Mesendoderm (in vitro differentiated cells): ENCODE data around the gene CBX2. TPM values are rescaled to one million over a fixed set of nuclear protein-coding genes. Genes with fewer than 3 reads are reported as not detected.

Experiments used
- DNase-seq: peaks from one replicate; pipeline ENCODE4 v3.0.0; 2013
- H2AK5ac ChIP-seq: 2 replicates; pipeline ENCODE4 v1.6.1; 2013; ENCODE audit warnings: low read length, inconsistent platforms
- H2BK120ac ChIP-seq: 2 replicates; pipeline ENCODE4 v1.6.1; 2013; ENCODE audit warnings: low read depth, mild to moderate bottlenecking, low read length, moderate library complexity, mixed read lengths
- H2BK15ac ChIP-seq: replicated peaks from 2 replicates; pipeline ENCODE4 v1.6.1; 2013; ENCODE audit warnings: low read depth, mild to moderate bottlenecking, moderate library complexity
- H2BK5ac ChIP-seq: 2 replicates; pipeline ENCODE4 v1.6.1; 2013; ENCODE audit warnings: low read length, inconsistent platforms
- H3K18ac ChIP-seq: 2 replicates; pipeline ENCODE4 v1.6.1; 2013; ENCODE audit warnings: mild to moderate bottlenecking, low read length, mixed read lengths
- H3K23ac ChIP-seq: one replicate; pipeline ENCODE4 v1.6.1; 2013; ENCODE audit warnings: low read length
- H3K27ac ChIP-seq: 2 replicates; pipeline ENCODE4 v1.5.1; 2013; ENCODE audit warnings: low read depth, mild to moderate bottlenecking, inconsistent platforms, low read length, moderate library complexity
- H3K27me3 ChIP-seq: 2 replicates; pipeline ENCODE4 v1.6.1; 2013; ENCODE audit warnings: low read length, control low read depth, mild to moderate bottlenecking, inconsistent platforms; ENCODE audit not compliant: insufficient read depth, poor library complexity
- H3K36me3 ChIP-seq: 2 replicates; pipeline ENCODE4 v1.6.1; 2013; ENCODE audit warnings: low read length, inconsistent platforms; ENCODE audit not compliant: control insufficient read depth, insufficient read depth
- H3K4ac ChIP-seq: one replicate; pipeline ENCODE4 v1.6.1; 2013; ENCODE audit warnings: low read depth, mild to moderate bottlenecking, low read length, moderate library complexity
- H3K4me1 ChIP-seq: 2 replicates; pipeline ENCODE4 v1.6.1; 2013; ENCODE audit warnings: low read depth, low read length, inconsistent platforms; ENCODE audit not compliant: control insufficient read depth
- H3K4me2 ChIP-seq: 2 replicates; pipeline ENCODE4 v1.6.1; 2013; ENCODE audit warnings: low read length
- H3K4me3 ChIP-seq: 2 replicates; pipeline ENCODE4 v1.5.1; 2013; ENCODE audit warnings: mild to moderate bottlenecking, low read length
- H3K56ac ChIP-seq: one replicate; pipeline ENCODE4 v1.6.1; 2013; ENCODE audit warnings: low read length
- H3K79me1 ChIP-seq: 2 replicates; pipeline ENCODE4 v1.6.1; 2013; ENCODE audit warnings: low read length, inconsistent platforms
- H3K79me2 ChIP-seq: 2 replicates; pipeline ENCODE4 v1.6.1; 2013; ENCODE audit warnings: mild to moderate bottlenecking, low read length; ENCODE audit not compliant: control insufficient read depth, insufficient read depth
- H3K9ac ChIP-seq: 2 replicates; pipeline ENCODE4 v1.6.1; 2013; ENCODE audit warnings: low read length, inconsistent platforms
- H4K5ac ChIP-seq: one replicate; pipeline ENCODE4 v1.6.1; 2013; ENCODE audit warnings: low read length
- H4K8ac ChIP-seq: one replicate; pipeline ENCODE4 v1.6.1; 2013; ENCODE audit warnings: low read depth, mild to moderate bottlenecking, control low read depth, low read length, moderate library complexity
- WGBS: extraction: QIAGEN DNeasy Blood & Tissue Kit; methylation state at CpG from one replicate; pipeline ENCODE4 v1.1.7; 2013; ENCODE audit warnings: low lambda C conversion rate, missing lambda C conversion rate; ENCODE audit not compliant: insufficient coverage; ENCODE audit errors: extremely low coverage; 5-methylcytosine and 5-hydroxymethylcytosine counted together
- polyA plus RNA-seq, 2 experiments: library from polyadenylated mRNA; stranded (reverse); fragments of 200-250 nt; gene quantifications; one replicate each; pipeline ENCODE4 v1.2.3, GENCODE V29; 2013

CBX2 gene
- polyA plus RNA-seq (2013, experiment 1 of 2): 25.1 TPM
- polyA plus RNA-seq (2013, experiment 2 of 2): 25.0 TPM

DNA sequence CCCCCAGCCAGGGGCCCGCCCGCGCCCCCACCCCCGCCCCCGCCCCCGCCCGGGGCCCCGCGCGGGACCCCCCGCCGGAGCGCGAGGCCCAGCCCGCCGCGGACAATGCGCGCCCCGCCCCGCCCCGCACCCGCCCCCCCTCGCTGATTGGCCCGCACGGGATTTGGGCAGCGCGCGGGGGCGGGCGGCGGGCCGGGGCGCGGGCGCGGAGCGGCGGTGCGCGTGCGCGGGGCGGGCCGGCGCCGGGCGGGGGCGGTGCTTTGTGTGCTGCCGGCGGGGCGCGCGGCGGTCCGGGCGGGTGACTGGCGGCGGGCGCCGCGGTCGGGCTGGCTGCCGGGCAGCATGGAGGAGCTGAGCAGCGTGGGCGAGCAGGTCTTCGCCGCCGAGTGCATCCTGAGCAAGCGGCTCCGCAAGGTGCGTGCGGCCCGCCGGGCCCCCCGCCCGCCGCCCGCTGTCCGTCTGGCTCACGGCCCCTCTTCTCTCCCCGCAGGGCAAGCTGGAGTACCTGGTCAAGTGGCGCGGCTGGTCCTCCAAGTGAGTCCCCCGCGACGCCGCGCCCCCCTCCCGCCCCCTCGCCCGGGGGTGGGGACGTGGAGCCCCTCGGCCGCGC is at the start of gene CBX2:
TSS of gene CBX2 (plus strand) at position 255 of the 610 bp plus-strand sequence. CDS start at position 343, 88 bp downstream.
- H4K5ac ChIP-seq: no peak within 1 kb of the TSS
- peaks cover 6% of the 10 kb centered on the region for H3K4me1 ChIP-seq
- H3K56ac ChIP-seq: peak within 1 kb of the TSS; percentile 88
- H3K23ac ChIP-seq: no peak within 1 kb of the TSS
- H3K27me3 ChIP-seq: no peaks in the 10 kb centered on the region
- H3K79me2 ChIP-seq: peaks cover 2% of the 10 kb centered on the region
- H3K27ac ChIP-seq: peak within 1 kb of the TSS; percentile 75
- peaks cover 9% of the 10 kb centered on the region for H3K79me1 ChIP-seq
- no peak within 1 kb of the TSS for H2BK5ac ChIP-seq
- H2BK120ac ChIP-seq: peak within 1 kb of the TSS; percentile 67
- H2BK15ac ChIP-seq: no peak within 1 kb of the TSS
- H3K18ac ChIP-seq: peak within 1 kb of the TSS; percentile 97
- peak within 1 kb of the TSS; percentile 87 for H3K9ac ChIP-seq
- peak within 1 kb of the TSS; percentile 77 for H3K4me3 ChIP-seq
- WGBS: no CpG with 5 or more reads among the region's 96 CpGs
- H3K4ac ChIP-seq: peak within 1 kb of the TSS; percentile 90
- peaks cover 1% of the 10 kb centered on the region for H3K36me3 ChIP-seq
- no peak within 1 kb of the TSS for H2AK5ac ChIP-seq
- peak within 1 kb of the TSS; percentile 81 for H3K4me2 ChIP-seq
- DNase-seq: peak; percentile 77
- H4K8ac ChIP-seq: no peak within 1 kb of the TSS

DNA sequence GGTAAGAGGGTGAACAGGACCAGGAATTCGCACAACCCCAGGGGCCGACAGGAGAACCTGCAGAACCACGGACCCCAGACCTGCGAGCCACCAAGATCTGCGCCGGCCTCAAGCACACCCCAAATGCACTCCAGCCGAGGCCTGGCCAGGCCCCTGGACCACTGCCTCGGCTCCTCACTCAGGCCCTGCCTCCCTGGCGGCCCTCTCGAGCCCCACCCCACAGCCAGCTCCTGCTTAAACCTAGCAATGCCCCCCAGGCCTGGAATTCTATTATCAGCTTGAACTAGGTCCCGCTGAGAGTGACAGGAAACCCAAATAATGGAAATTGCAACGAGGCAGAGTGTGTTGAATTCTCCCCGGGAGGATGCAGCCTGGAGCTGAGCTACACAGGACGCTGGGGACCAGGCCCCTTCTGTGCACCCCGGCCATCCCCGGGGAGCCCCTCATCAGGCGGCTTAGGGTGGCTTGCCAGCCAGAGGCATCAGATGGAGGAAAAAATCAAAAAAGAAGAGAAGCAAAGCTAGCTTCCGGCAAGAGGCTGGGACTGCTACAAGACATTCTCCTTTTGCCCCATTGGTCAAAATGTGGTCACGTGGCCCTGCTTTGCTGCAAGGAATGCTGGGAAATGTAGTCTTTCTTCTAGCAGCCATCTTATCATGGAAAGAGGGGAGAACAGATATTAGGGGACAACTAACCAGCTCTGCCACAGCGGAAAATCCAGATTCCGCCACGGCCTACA is 49.6 kb upstream of the CBX2 start:
- Histone ChIP-seq H3K4ac (no peak overlapping the region), H3K4me2 (no peak overlapping the region), H3K27me3 (no peaks in the 10 kb centered on the region), H3K9ac (no peak overlapping the region), H3K79me1 (no peaks in the 10 kb centered on the region), H4K5ac (no peak overlapping the region), H3K4me3 (no peak overlapping the region), H3K27ac (no peak overlapping the region), H3K56ac (peak overlapping the region; percentile 53), H3K79me2 (no peaks in the 10 kb centered on the region), H3K18ac (no peak overlapping the region), H3K36me3 (no peaks in the 10 kb centered on the region), H4K8ac (peak overlapping the region; percentile 89), H3K23ac (no peak overlapping the region), H3K4me1 (no peaks in the 10 kb centered on the region), H2BK15ac (no peak overlapping the region), H2BK5ac (no peak overlapping the region), H2AK5ac (no peak overlapping the region), H2BK120ac (no peak overlapping the region)
- no CpG with 5 or more reads among the region's 22 CpGs for WGBS
- peak; percentile 95 for DNase-seq

DNA sequence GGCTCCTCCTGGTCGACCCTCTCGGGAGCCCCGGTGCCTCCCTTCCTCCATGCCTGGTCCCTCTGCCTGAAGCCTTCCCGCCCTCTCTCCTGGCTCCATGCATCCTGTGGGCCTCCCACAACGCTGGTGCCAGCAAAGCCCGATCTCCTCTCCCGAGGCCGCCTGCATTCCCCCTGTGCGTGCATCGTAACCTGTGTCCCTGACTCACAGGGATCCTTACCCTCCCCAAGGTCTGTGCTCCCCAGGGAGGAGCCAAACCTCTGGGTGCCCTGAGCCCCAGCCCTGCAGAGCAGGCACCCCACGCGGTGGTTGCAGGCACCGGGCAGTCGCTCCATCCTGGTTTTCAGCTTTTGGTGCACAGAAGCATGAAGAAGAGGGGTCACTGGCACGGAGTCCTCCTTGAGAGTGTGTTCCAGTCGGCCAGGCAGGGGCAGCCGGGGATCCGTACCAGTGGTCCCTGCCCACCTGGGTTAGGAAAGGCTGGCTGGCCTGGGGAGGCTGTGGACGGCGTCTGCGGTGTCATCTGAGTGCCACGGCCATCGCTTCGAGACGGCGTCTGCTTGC is 49.0 kb upstream of the CBX2 start:
- H2AK5ac ChIP-seq: no peak overlapping the region
- no peak overlapping the region for H2BK120ac ChIP-seq
- H4K8ac ChIP-seq: peak overlapping the region; percentile 89
- H3K4me3 ChIP-seq: no peak overlapping the region
- no peak overlapping the region for H3K27ac ChIP-seq
- H3K23ac ChIP-seq: no peak overlapping the region
- no peak for DNase-seq
- no peak overlapping the region for H2BK5ac ChIP-seq
- H3K27me3 ChIP-seq: no peaks in the 10 kb centered on the region
- H3K4me1 ChIP-seq: no peaks in the 10 kb centered on the region
- H3K56ac ChIP-seq: peak overlapping the region; percentile 53
- H3K79me2 ChIP-seq: no peaks in the 10 kb centered on the region
- H3K79me1 ChIP-seq: no peaks in the 10 kb centered on the region
- H3K4me2 ChIP-seq: no peak overlapping the region
- no peak overlapping the region for H3K9ac ChIP-seq
- no peak overlapping the region for H4K5ac ChIP-seq
- no peaks in the 10 kb centered on the region for H3K36me3 ChIP-seq
- no peak overlapping the region for H2BK15ac ChIP-seq
- no CpG with 5 or more reads among the region's 26 CpGs for WGBS
- H3K18ac ChIP-seq: no peak overlapping the region
- H3K4ac ChIP-seq: no peak overlapping the region

DNA sequence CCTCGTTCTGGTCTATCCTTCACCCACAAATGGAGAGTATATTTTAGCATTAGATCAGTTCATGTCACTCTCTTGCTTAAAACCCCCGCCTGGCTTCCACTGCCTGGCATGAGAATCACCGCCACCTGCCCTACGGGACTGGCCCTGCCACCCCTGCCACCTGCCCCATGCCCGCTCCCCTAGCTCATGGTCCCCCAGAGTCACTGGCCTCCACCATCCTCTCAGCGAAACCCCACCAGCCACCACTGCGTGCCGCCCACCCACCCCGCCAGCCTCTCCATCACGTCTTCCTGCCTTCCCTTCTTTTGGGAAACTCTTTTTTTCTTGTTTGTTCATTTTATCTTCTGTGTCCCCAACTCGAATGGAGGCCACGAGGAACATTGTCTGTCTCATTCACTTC is 48.2 kb upstream of the CBX2 start:
- Histone ChIP-seq H3K36me3 (no peaks in the 10 kb centered on the region), H3K79me2 (no peaks in the 10 kb centered on the region)

DNA sequence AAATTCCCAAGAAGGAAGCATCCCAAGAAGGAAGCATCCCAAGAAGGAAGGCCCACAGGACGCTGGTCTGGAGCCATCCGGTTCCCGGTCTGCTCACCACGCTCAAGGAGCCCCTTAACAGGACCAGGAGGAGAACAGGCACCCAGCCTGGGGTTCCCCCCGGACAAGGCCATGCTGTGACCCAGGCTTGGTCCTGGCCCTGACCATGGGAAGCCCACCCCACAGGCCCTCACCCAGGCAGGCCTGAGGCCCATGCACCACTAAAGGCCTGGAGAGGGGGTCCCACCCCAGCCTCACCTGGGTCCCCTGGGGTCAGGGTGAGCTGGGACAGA is 47.5 kb upstream of the CBX2 start:
- WGBS: no CpG with 5 or more reads among the region's 5 CpGs
- Histone ChIP-seq H3K79me2 (no peaks in the 10 kb centered on the region), H2BK15ac (no peak overlapping the region), H3K4me3 (no peak overlapping the region), H3K27me3 (no peaks in the 10 kb centered on the region), H3K27ac (no peak overlapping the region), H2AK5ac (no peak overlapping the region), H3K56ac (no peak overlapping the region), H3K4me2 (no peak overlapping the region), H3K36me3 (no peaks in the 10 kb centered on the region), H3K4me1 (no peaks in the 10 kb centered on the region), H2BK5ac (no peak overlapping the region), H3K18ac (no peak overlapping the region), H3K4ac (no peak overlapping the region), H2BK120ac (no peak overlapping the region), H3K79me1 (no peaks in the 10 kb centered on the region), H3K9ac (no peak overlapping the region), H3K23ac (no peak overlapping the region), H4K8ac (no peak overlapping the region), H4K5ac (no peak overlapping the region)
- no peak for DNase-seq

More for the DNA sequence above, 48.2 kb upstream of the CBX2 start:
- H3K18ac ChIP-seq: no peak overlapping the region
- H3K79me1 ChIP-seq: no peaks in the 10 kb centered on the region
- no peak overlapping the region for H4K8ac ChIP-seq
- no peak overlapping the region for H4K5ac ChIP-seq
- H3K27me3 ChIP-seq: no peaks in the 10 kb centered on the region
- no peak overlapping the region for H3K4me3 ChIP-seq
- no peak overlapping the region for H2AK5ac ChIP-seq
- H3K4me1 ChIP-seq: no peaks in the 10 kb centered on the region
- no peak overlapping the region for H2BK5ac ChIP-seq
- H3K4ac ChIP-seq: no peak overlapping the region
- H2BK15ac ChIP-seq: no peak overlapping the region
- no peak overlapping the region for H3K23ac ChIP-seq
- no peak overlapping the region for H3K9ac ChIP-seq
- DNase-seq: no peak
- no peak overlapping the region for H3K56ac ChIP-seq
- no peak overlapping the region for H3K27ac ChIP-seq
- no CpG with 5 or more reads among the region's 12 CpGs for WGBS
- H2BK120ac ChIP-seq: no peak overlapping the region
- no peak overlapping the region for H3K4me2 ChIP-seq
